GM12891 (cell line): ENCODE measurements around the gene HSPB6.

Source experiments
- DNase-seq: peaks from one replicate; pipeline ENCODE4 v3.0.0; 2011; ENCODE audit warnings: low spot score; ENCODE audit not compliant: insufficient read length
- FAIRE-seq: peaks from 2 replicates; lab custom pipeline; 2011; peaks lifted over from hg19 to GRCh38; lab: Jason Lieb, UNC
- PAX5 ChIP-seq: IDR thresholded peaks from 2 replicates; pipeline ENCODE4 v1.6.1; 2011; ENCODE audit warnings: low read length, moderate library complexity, mild to moderate bottlenecking; ENCODE audit not compliant: insufficient read depth, severe bottlenecking
- POLR2A ChIP-seq: IDR thresholded peaks from 2 replicates; pipeline ENCODE4 v1.6.1; 2011; ENCODE audit warnings: low read depth, low read length, control low read depth
- POLR2AphosphoS5 ChIP-seq: IDR thresholded peaks from 2 replicates; pipeline ENCODE4 v1.6.1; 2011; ENCODE audit warnings: low read depth, low read length, control low read depth
- POU2F2 ChIP-seq: IDR thresholded peaks from 2 replicates; pipeline ENCODE4 v1.6.1; 2011; ENCODE audit warnings: low read depth, mild to moderate bottlenecking, control low read depth, low read length, moderate library complexity
- SPI1 ChIP-seq: IDR thresholded peaks from 2 replicates; pipeline ENCODE4 v1.6.1; 2011; ENCODE audit warnings: low read depth, low read length, control low read depth
- TAF1 ChIP-seq: IDR thresholded peaks from 2 replicates; pipeline ENCODE4 v1.6.1; 2011; ENCODE audit warnings: low read depth, low read length, control low read depth

Gene HSPB6

DNA sequence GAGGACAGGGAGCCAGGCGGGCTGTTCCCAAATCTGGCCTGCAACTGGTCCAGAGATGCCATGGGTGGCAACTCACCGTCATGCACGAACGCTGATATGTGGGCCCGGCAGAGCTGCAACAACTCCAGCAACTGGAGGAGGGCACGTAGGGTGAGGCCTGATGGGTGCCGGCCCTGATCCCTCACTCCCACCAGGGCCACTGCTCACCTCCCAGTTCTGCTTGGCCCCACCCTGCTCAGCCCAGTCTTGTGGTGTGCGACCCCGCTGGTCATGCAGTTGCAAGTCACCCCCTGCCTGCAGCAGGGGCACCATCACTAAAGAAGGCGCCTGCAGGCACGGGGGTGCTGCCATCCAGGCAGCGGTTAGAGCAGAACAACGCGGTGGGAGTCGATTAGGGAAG lies 35.5 kb upstream of the HSPB6 start:
- FAIRE-seq (no peak), DNase-seq (no peak)
- TF ChIP-seq POLR2AphosphoS5 (no peak), POLR2A (no peak), POU2F2 (no peak), PAX5 (no peak)

DNA sequence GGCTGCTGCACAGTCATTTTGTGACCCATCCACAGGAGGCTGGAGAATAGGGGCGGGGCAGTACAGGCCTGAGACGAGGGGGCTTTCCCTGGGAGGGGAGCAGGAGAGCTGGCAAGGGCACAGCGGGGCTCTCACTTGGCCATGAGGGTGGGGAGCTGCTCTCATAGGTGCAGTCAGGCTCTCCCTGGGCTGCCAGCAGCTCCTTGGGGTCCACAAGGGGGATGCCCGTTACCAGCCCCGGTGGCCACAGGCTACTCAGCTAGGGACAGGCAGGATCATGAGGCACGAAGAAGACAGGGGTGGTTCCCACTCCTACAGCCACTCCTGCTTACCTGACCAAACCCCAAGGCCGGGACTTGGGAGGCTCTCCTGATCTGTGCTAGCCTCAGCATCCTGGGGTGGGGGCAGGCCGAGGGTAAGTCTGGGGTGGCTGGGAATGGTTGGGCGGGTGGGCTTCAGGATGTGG lies 35.0 kb upstream of the HSPB6 start:
- FAIRE-seq (no peak), DNase-seq (no peak)
- TF ChIP-seq SPI1 (no peak), TAF1 (no peak), POU2F2 (no peak), POLR2AphosphoS5 (no peak), PAX5 (no peak), POLR2A (no peak)

DNA sequence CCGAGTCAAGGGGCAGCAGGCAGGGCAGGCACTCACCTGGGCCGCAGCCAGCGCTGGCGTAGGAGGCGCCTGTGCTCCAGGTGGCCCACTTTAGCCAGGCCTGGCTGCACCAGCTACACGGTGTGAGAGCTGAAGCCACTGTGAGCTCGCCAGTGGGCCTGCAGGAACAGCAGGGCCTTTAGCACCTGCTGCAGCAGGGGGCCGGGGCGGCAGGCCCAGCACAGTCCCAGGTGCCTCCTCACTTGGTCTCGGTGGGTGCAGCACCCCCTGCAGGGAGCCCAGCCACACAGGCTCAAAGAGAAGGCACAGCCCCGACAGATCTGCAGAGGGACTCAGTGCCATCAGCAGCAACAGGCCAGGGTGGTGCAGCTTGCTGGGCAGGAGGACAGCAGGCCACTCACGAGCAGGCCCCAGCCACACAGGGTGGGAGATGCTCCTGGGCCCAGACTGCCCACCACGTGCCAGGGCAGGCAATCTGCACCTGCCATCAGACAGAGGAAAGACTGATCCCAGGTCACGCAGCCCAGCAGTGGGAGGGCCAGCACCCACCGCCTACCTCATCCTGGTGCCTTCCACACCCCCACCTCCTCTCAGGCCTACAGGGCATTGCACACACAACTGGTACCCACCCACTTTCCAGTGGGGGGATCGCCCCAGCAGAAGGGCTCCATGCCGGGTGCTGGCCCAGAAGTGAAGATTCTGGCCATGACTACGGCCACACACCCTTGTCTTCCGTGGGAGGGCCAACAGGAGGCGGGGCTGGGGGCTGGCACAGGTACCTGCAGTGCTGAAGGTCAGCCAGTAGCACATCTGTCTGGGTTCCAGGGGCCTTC lies 34.4 kb upstream of the HSPB6 start:
- TF ChIP-seq POLR2A (no peak), TAF1 (no peak), POLR2AphosphoS5 (no peak), PAX5 (no peak), SPI1 (no peak), POU2F2 (no peak)
- DNase-seq, result no peak
- no peak for FAIRE-seq

DNA sequence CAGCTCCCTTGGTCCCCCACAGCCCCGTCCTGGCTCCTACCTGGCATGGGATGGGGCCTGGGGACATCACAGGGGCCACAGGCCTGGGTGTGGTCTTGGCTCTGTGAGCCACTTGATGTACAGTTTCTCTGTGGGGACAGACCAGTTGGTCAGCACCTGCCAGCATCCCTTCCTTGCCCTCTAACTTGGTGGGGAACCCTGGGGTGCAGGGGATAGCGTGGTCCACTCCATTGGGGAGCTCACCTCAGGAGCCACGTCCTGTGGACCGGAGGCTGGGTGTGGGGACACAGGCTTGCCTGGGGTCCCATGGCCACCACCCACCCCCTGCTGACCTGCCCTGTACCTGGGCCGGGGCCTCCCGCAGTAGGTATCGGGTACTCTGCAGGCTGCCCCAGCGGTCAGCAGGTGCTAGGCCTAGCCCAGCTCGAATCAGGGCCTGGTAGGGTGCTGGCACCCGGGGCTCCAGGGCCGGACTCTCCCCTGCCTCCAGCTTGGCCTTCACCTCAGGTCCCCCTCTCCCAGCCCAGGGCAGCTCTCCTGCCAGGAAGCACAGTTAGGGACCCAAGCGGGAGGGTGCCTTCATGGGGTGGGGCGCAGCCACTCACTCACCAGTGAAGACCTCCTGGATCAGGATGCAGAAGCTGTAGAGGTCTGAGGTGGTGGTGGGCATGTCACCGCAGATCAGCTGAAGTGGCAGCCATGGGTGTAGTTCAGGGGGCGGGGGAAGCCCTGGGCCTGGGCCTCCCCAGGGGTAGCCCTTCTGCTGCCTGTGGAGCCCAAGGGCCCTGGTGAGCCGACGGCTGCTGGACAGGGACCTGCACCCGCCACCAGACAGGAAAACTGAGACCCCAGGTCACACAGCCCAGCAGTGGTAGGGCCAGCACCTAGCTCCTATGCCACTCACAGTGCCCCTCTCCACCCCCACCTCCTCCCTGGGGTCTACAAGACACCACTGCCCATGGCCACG lies 33.4 kb upstream of the HSPB6 start:
- DNase-seq (no peak), FAIRE-seq (no peak)
- TF ChIP-seq TAF1, result no peak
- TF ChIP-seq POLR2AphosphoS5, result no peak
- TF ChIP-seq PAX5, result no peak
- no peak for TF ChIP-seq SPI1
- no peak for TF ChIP-seq POU2F2
- TF ChIP-seq POLR2A, result no peak

DNA sequence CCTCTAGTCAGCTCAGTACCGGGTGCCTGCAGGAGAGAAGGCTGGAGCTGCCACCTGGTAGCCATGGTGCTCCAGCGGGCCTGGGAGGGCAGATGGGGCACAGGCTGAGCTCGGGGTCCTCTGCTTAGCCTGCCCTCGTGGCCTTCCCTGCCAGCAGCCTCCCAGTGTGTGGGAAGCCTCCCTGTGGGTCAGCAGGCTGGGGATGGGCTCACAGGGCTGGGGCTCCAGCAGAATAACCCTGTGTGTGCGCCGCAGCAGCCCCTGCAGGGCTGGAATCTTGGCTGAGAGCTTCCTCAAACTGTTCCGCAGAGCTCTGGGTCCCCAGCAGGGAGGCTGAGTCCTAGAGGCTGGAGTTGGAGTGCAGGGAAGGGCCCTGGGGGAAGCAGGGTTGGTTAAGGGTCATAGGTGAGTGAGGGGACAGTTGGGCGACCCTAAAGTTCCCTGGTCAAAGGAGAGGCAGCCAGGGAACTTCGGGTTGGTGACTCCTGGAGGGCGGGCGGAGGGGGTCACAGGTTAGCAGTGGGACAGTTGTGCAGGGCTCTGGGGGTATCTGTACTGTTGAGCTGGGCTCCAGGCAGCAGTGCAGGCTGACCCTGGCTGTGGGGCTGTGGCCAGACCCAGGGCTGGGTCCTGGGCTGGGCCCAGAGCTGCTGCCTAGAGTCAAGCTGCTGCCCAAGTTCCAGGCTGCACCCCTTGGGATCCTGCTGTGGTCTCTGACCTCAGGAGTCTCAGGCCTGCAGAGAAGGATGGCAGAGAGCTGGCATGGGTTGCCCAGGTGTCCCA lies 32.6 kb upstream of the HSPB6 start:
- FAIRE-seq, result no peak
- DNase-seq, result no peak
- TF ChIP-seq POLR2A, result no peak
- no peak for TF ChIP-seq TAF1

DNA sequence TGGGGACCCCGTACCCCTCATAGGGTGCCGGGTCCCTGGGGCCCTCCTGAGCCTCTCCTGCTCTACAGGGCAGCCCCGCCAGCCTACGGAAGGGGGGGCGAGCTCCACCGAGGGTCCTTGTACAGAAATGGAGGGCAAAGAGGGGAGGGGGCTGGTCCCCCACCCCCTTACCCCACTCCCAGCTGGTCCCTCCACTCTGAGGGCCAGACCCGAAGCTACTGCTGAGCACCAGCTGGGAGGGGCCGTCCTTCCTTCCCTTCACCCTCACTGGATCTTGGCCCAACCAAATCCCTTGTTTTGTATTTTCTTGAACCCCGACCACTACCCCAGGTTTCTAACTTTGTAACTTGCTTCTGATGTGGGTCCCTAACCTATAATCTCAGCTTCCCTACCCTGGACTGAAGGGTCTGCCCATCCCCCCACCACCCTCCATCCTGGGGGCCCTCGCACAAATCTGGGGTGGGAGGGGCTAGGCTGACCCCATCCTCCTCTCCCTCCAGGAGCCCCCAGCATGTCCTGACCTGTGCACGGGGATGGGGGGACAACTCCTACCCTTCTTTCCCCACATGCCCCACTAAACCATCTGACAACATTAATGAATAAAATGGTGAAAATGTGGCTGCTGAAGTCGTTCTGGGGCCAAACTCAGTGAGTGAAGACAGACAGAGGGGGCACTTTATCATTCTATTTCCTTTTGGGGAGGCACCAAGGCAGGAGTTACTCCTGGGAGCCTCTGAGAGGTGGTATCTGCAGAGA lies 31.6 kb upstream of the HSPB6 start:
- TF ChIP-seq PAX5 (no peak), POLR2A (no peak), POU2F2 (no peak), POLR2AphosphoS5 (no peak), TAF1 (no peak), SPI1 (no peak)
- FAIRE-seq (no peak), DNase-seq (no peak)

DNA sequence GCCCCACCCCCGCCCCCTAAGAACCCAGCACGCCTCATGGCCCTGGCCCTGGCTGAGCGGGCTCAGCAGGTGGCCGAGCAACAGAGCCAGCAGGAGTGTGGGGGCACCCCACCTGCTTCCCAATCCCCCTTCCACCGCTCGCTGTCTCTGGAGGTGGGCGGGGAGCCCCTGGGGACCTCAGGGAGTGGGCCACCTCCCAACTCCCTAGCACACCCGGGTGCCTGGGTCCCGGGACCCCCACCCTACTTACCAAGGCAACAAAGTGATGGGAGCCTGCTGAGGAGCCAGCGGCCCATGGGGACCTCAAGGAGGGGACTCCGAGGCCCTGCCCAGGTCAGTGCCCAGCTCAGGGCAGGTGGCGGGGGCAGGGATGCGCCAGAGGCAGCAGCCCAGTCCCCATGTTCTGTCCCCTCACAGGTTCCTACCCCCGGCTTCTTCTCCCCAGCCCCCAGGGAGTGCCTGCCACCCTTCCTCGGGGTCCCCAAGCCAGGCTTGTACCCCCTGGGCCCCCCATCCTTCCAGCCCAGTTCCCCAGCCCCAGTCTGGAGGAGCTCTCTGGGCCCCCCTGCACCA lies 30.5 kb upstream of the HSPB6 start:
- FAIRE-seq (no peak), DNase-seq (no peak)

More for the DNA sequence above, 30.5 kb upstream of the HSPB6 start:
- TF ChIP-seq TAF1 (no peak), POLR2AphosphoS5 (no peak), POLR2A (no peak), SPI1 (no peak), POU2F2 (no peak), PAX5 (no peak)
